PC-9 (cell line): ENCODE measurements around the gene SPTA1.

Source experiments
- CTCF ChIP-seq: fragments of 200-600 bp; sonication (generic); conservative IDR thresholded peaks from 2 replicates; pipeline ENCODE4 v1.6.1; 2017; ENCODE audit warnings: mixed run types, antibody characterized with exemption, mild to moderate bottlenecking, moderate library complexity
- EZH2 ChIP-seq: fragments of 200-600 bp; sonication (generic); IDR thresholded peaks from 2 replicates; pipeline ENCODE4 v1.8.0; 2017; ENCODE audit warnings: antibody characterized with exemption, low read depth

- TF ChIP-seq CTCF (no peak), EZH2 (no peak)
Observed at GRCh38 chr1:158654086-158654485, 32.4 kb downstream of the SPTA1 start.
